ENCODE measurements around the gene PGBD1. TPM values are rescaled to one million over a fixed set of nuclear protein-coding genes. Genes with fewer than 3 reads are reported as not detected.

Gene PGBD1
- total RNA-seq, result 1 to 10 TPM; 3.1 to 8.3 (median 4.1) TPM

- H3K27ac ChIP-seq, result peak within 1 kb of the TSS in 3 of 4 donors; percentile 23 to 66 (median 36)
- WGBS, 2 donors, result 1 to 2% methylated on average over 16 to 19 of the region's 50 CpGs
Measured at GRCh38 chr6:28281288-28282064, at the start of gene PGBD1. PGBD1 (plus strand) TSS chr6:28281572; CDS start chr6:28283814, 2,242 bp downstream.

GRCh38 chr6:28232785-28233184 is 48.6 kb upstream of the PGBD1 start:
- 92 to 97% methylated on average over 11 of the region's 11 CpGs for WGBS, 2 donors

More at GRCh38 chr6:28281288-28282064, at the start of gene PGBD1:
- Histone ChIP-seq H3K4me1 (peaks cover 4 to 14% (median 9%) of the 10 kb centered on the region in 4 donors), H3K9me3 (no peaks in the 10 kb centered on the region), H3K36me3 (peaks cover 4 to 29% (median 9%) of the 10 kb centered on the region in 4 donors), H3K27me3 (no peaks in the 10 kb centered on the region), H3K4me3 (peak within 1 kb of the TSS; percentile 56 to 77 (median 62))
- peak; percentile 68 to 95 for DNase-seq
- no peak for TF ChIP-seq EP300 (IDR thresholded peaks at IDR 0.05)
- TF ChIP-seq POLR2A (IDR thresholded peaks at IDR 0.05), result peak in 1 of 4 donors; percentile 47
- TF ChIP-seq POLR2AphosphoS5 (IDR thresholded peaks at IDR 0.05), result peak; percentile 12 to 30
- peak; percentile 88 to 97 for ATAC-seq (ENCODE audit: low FRiP score in 2 of 2)

GRCh38 chr6:28235912-28236452 is 45.4 kb upstream of the PGBD1 start:
- no peak overlapping the region for H3K4me3 ChIP-seq
- ATAC-seq (ENCODE audit: low FRiP score in 2 of 2) (no peak), DNase-seq (no peak)
- no peaks in the 10 kb centered on the region for H3K4me1 ChIP-seq
- H3K27ac ChIP-seq, result no peak overlapping the region
- H3K36me3 ChIP-seq, result peaks cover 0 to 44% (median 21%) of the 10 kb centered on the region in 4 donors
- TF ChIP-seq POLR2A (IDR thresholded peaks at IDR 0.05), result no peak
- TF ChIP-seq POLR2AphosphoS5 (IDR thresholded peaks at IDR 0.05), result no peak
- no peak for TF ChIP-seq CTCF (IDR thresholded peaks at IDR 0.05)
- TF ChIP-seq EP300 (IDR thresholded peaks at IDR 0.05), result no peak
- no peaks in the 10 kb centered on the region for H3K27me3 ChIP-seq
- WGBS, 2 donors, result 91 to 98% methylated on average over 3 of the region's 3 CpGs
- H3K9me3 ChIP-seq, result no peaks in the 10 kb centered on the region

More at GRCh38 chr6:28232785-28233184, 48.6 kb upstream of the PGBD1 start:
- ATAC-seq (ENCODE audit: low FRiP score in 2 of 2) (no peak), DNase-seq (no peak)
- Histone ChIP-seq H3K36me3 (peaks cover 11 to 68% (median 38%) of the 10 kb centered on the region in 4 donors), H3K27me3 (no peaks in the 10 kb centered on the region), H3K9me3 (no peaks in the 10 kb centered on the region), H3K4me3 (no peak overlapping the region), H3K27ac (no peak overlapping the region), H3K4me1 (no peaks in the 10 kb centered on the region)
- TF ChIP-seq EP300 (IDR thresholded peaks at IDR 0.05) (no peak), POLR2A (IDR thresholded peaks at IDR 0.05) (no peak), CTCF (IDR thresholded peaks at IDR 0.05) (no peak), POLR2AphosphoS5 (IDR thresholded peaks at IDR 0.05) (no peak)

GRCh38 chr6:28239636-28240035 is 41.7 kb upstream of the PGBD1 start:
- Histone ChIP-seq H3K36me3 (peaks cover 0 to 22% (median 8%) of the 10 kb centered on the region in 4 donors), H3K4me1 (no peaks in the 10 kb centered on the region), H3K4me3 (no peak overlapping the region), H3K27me3 (no peaks in the 10 kb centered on the region), H3K9me3 (no peaks in the 10 kb centered on the region), H3K27ac (no peak overlapping the region)
- ATAC-seq (ENCODE audit: low FRiP score in 2 of 2) (no peak), DNase-seq (no peak)
- WGBS, 2 donors, result 93 to 95% methylated on average over 1 of the region's 1 CpG
- TF ChIP-seq CTCF (IDR thresholded peaks at IDR 0.05), result no peak
- no peak for TF ChIP-seq EP300 (IDR thresholded peaks at IDR 0.05)
- no peak for TF ChIP-seq POLR2AphosphoS5 (IDR thresholded peaks at IDR 0.05)
- no peak for TF ChIP-seq POLR2A (IDR thresholded peaks at IDR 0.05)

GRCh38 chr6:28240471-28240870 is 40.9 kb upstream of the PGBD1 start:
- no peaks in the 10 kb centered on the region for H3K27me3 ChIP-seq
- H3K4me3 ChIP-seq, result no peak overlapping the region
- H3K9me3 ChIP-seq, result no peaks in the 10 kb centered on the region
- no peaks in the 10 kb centered on the region for H3K4me1 ChIP-seq
- H3K27ac ChIP-seq, result no peak overlapping the region
- no peak for DNase-seq
- peaks cover 4 to 27% (median 11%) of the 10 kb centered on the region in 4 donors for H3K36me3 ChIP-seq
- 96 to 100% methylated on average over 1 of the region's 1 CpG for WGBS, 2 donors
- TF ChIP-seq POLR2AphosphoS5 (IDR thresholded peaks at IDR 0.05) (no peak), EP300 (IDR thresholded peaks at IDR 0.05) (no peak), POLR2A (IDR thresholded peaks at IDR 0.05) (no peak), CTCF (IDR thresholded peaks at IDR 0.05) (no peak)
- ATAC-seq (ENCODE audit: low FRiP score in 2 of 2), result no peak

Measured in upper lobe of left lung (tissue), 6 donors.